A549 (cell line): ENCODE data around the gene PRKCG. TPM values are rescaled to one million over a fixed set of nuclear protein-coding genes. Genes with fewer than 3 reads are reported as not detected.

ENCODE experiments used
- ATAC-seq, 2 experiments: fragments of 200-7000 bp in 1 of 2; fragments of >200 bp in 1 of 2; cut with Nextera tagmentation in 1 of 2; cut with Tn5 transposase in 1 of 2; 3 replicates each; pipeline versions ENCODE4 v1.8.0 to v1.9.1; 2018 to 2020; ENCODE audit warnings: mild to moderate bottlenecking in 1 of 2, moderate library complexity in 1 of 2
- CTCF ChIA-PET: fragments of 300-600 bp; sonication (Branson Sonifier 250); formaldehyde crosslinking; extraction: SDS; loops from one replicate; lab custom pipeline; 2021; ENCODE audit warnings: antibody characterized with exemption, inconsistent platforms; lab: Yijun Ruan, JAX
- POLR2A ChIA-PET: fragments of 350-600 bp; formaldehyde crosslinking; extraction: SDS; loops from one replicate; lab custom pipeline; 2021; ENCODE audit warnings: antibody characterized with exemption, inconsistent platforms; lab: Yijun Ruan, JAX
- DNase-seq, 2 experiments: peaks; one replicate each; pipeline versions ENCODE4 v3.0.0 to v3.0.0-alpha.2; 2011 to 2016; ENCODE audit warnings: low read depth in 1 of 2, low spot score in 1 of 2
- FAIRE-seq: peaks from 2 replicates; lab custom pipeline; 2011; peaks lifted over from hg19 to GRCh38; lab: Jason Lieb, UNC
- H3K27ac ChIP-seq, 2 experiments: fragments of >200 bp; sonication (Bioruptor Twin); formaldehyde crosslinking; 3 replicates each; pipeline ENCODE4 v1.5.1; 2016 to 2017
- H3K4me1 ChIP-seq: fragments of >200 bp; sonication (Bioruptor Twin); formaldehyde crosslinking; 3 replicates; pipeline ENCODE4 v1.6.1; 2016
- H3K4me2 ChIP-seq: fragments of >200 bp; sonication (Bioruptor Twin); formaldehyde crosslinking; 3 replicates; pipeline ENCODE4 v1.6.1; 2016
- H3K4me3 ChIP-seq: fragments of >200 bp; sonication (Bioruptor Twin); formaldehyde crosslinking; 3 replicates; pipeline ENCODE4 v1.5.1; 2016
- H3K9me3 ChIP-seq: fragments of >200 bp; sonication (Bioruptor Twin); formaldehyde crosslinking; 3 replicates; pipeline ENCODE4 v1.6.1; 2016
- BHLHE40 ChIP-seq: IDR thresholded peaks from 2 replicates; pipeline ENCODE4 v1.6.1; 2012; ENCODE audit warnings: low read depth, low read length, inconsistent platforms
- CBX2 ChIP-seq: fragments of 200-600 bp; sonication (generic); IDR thresholded peaks from 2 replicates; pipeline ENCODE4 v1.6.1; 2016; ENCODE audit warnings: low read depth, mild to moderate bottlenecking, borderline replicate concordance
- CEBPB ChIP-seq, 2 experiments: fragments of >200 bp in 1 of 2; sonication (Bioruptor Twin) in 1 of 2; formaldehyde crosslinking in 1 of 2; IDR thresholded peaks; 2 replicates each; pipeline ENCODE4 v1.6.1; 2012 to 2016
- CHD2 ChIP-seq: fragments of 150-350 bp; IDR thresholded peaks from 2 replicates; pipeline ENCODE4 v1.6.1; 2014; ENCODE audit warnings: low read length; ENCODE audit not compliant: partially characterized antibody
- EHMT2 ChIP-seq: fragments of 200-600 bp; sonication (generic); IDR thresholded peaks from 2 replicates; pipeline ENCODE4 v1.6.1; 2016; ENCODE audit warnings: antibody characterized with exemption, low read depth, mild to moderate bottlenecking, moderate library complexity
- EP300 ChIP-seq, 2 experiments: fragments of >200 bp; sonication (Bioruptor Twin); formaldehyde crosslinking; IDR thresholded peaks; 2 replicates in 1 of 2; 3 replicates in 1 of 2; pipeline ENCODE4 v1.6.1; 2016 to 2017
- FOSB ChIP-seq: fragments of 250-450 bp; sonication (Bioruptor Pico); IDR thresholded peaks from 2 replicates; pipeline ENCODE4 v1.5.0; 2020; ENCODE audit warnings: mild to moderate bottlenecking, moderate library complexity
- FOSL2 ChIP-seq, 2 experiments: fragments of 450-650 bp in 1 of 2; fragments of >200 bp in 1 of 2; sonication (Bioruptor Twin) in 1 of 2; formaldehyde crosslinking; IDR thresholded peaks; 2 replicates each; pipeline versions ENCODE4 v1.5.0 to v1.6.1; 2016 to 2020; ENCODE audit warnings: mild to moderate bottlenecking in 1 of 2, moderate library complexity in 1 of 2
- FOXS1 ChIP-seq: fragments of 250-450 bp; sonication (Bioruptor Pico); IDR thresholded peaks from 2 replicates; pipeline ENCODE4 v1.5.0; 2020; ENCODE audit warnings: mild to moderate bottlenecking, moderate library complexity
- HEYL ChIP-seq: fragments of 250-450 bp; sonication (Bioruptor Pico); IDR thresholded peaks from 2 replicates; pipeline ENCODE4 v1.8.0; 2021; ENCODE audit warnings: mild to moderate bottlenecking, moderate library complexity
- HOXA7 ChIP-seq: fragments of 250-450 bp; sonication (Bioruptor Pico); IDR thresholded peaks from 2 replicates; pipeline ENCODE4 v1.5.0; 2020; ENCODE audit warnings: mild to moderate bottlenecking, moderate library complexity
- HOXB13 ChIP-seq: fragments of 250-450 bp; sonication (Bioruptor Pico); IDR thresholded peaks from 2 replicates; pipeline ENCODE4 v1.5.0; 2020; ENCODE audit warnings: low read depth, mild to moderate bottlenecking, moderate library complexity
- HOXB5 ChIP-seq: fragments of 250-450 bp; sonication (Bioruptor Pico); IDR thresholded peaks from 2 replicates; pipeline ENCODE4 v1.5.0; 2020; ENCODE audit warnings: mild to moderate bottlenecking, moderate library complexity
- JUN ChIP-seq, 2 experiments: fragments of >200 bp; sonication (Bioruptor Twin); formaldehyde crosslinking; IDR thresholded peaks; 2 replicates in 1 of 2; 3 replicates in 1 of 2; pipeline ENCODE4 v1.6.1; 2016 to 2017
- NR3C1 ChIP-seq: fragments of >200 bp; sonication (Bioruptor Twin); formaldehyde crosslinking; IDR thresholded peaks from 3 replicates; pipeline ENCODE4 v1.6.1; 2017
- RCOR1 ChIP-seq: fragments of 150-350 bp; IDR thresholded peaks from 2 replicates; pipeline ENCODE4 v1.6.1; 2014; ENCODE audit warnings: antibody characterized with exemption, low read length, low read depth
- TFCP2L1 ChIP-seq: fragments of 250-450 bp; sonication (Bioruptor Pico); IDR thresholded peaks from 2 replicates; pipeline ENCODE4 v1.5.0; 2021; ENCODE audit warnings: mild to moderate bottlenecking
- ZFP36 ChIP-seq: fragments of 450-650 bp; IDR thresholded peaks from 2 replicates; pipeline ENCODE4 v1.6.1; 2014; ENCODE audit warnings: borderline replicate concordance; ENCODE audit not compliant: partially characterized antibody
- ZSCAN20 ChIP-seq: fragments of 250-450 bp; sonication (Bioruptor Pico); IDR thresholded peaks from 2 replicates; pipeline ENCODE4 v1.8.0; 2022; ENCODE audit warnings: mild to moderate bottlenecking, moderate library complexity
- whole genome bisulfite sequencing: methylation state at CpG from one replicate; pipeline ENCODE4 v1.1.6; 2017; ENCODE audit errors: missing lambda C conversion rate; 5-methylcytosine and 5-hydroxymethylcytosine counted together
- polyA plus RNA-seq, 4 experiments: library from polyadenylated mRNA; depleted of rRNA in 3 of 4; stranded (reverse); fragments of >200 nt; fragmentation: RNase III in 1 of 4; extraction: RNeasy Plus Mini Kit Qiagen cat#74134 plus additional on column Dnase treatment in 1 of 4; gene quantifications; 2 replicates in 3 of 4; 3 replicates in 1 of 4; pipeline ENCODE4 v1.2.3, GENCODE V29; 2011 to 2017
- TF ChIP-seq, protein P1 (sequence below): fragments of 200-600 bp; sonication (generic); IDR thresholded peaks from 2 replicates; pipeline ENCODE4 v1.6.1; 2016; ENCODE audit warnings: antibody characterized with exemption, mild to moderate bottlenecking, moderate library complexity
- TF ChIP-seq, protein P2 (sequence below): fragments of 250-450 bp; sonication (Bioruptor Pico); IDR thresholded peaks from 2 replicates; pipeline ENCODE4 v1.5.0; 2020; ENCODE audit warnings: low read depth, mild to moderate bottlenecking, moderate library complexity
- TF ChIP-seq, protein P3 (sequence below): fragments of 150-350 bp; IDR thresholded peaks from 2 replicates; pipeline ENCODE4 v1.6.1; 2014; ENCODE audit warnings: low read depth, mild to moderate bottlenecking, low read length
- TF ChIP-seq, protein P4 (sequence below): IDR thresholded peaks from 2 replicates; pipeline ENCODE4 v1.6.1; 2012

Gene PRKCG
- polyA plus RNA-seq, 2 of the 4 experiments (the other 2 are of a cell fraction): 0.61 to 0.81 TPM

DNA sequence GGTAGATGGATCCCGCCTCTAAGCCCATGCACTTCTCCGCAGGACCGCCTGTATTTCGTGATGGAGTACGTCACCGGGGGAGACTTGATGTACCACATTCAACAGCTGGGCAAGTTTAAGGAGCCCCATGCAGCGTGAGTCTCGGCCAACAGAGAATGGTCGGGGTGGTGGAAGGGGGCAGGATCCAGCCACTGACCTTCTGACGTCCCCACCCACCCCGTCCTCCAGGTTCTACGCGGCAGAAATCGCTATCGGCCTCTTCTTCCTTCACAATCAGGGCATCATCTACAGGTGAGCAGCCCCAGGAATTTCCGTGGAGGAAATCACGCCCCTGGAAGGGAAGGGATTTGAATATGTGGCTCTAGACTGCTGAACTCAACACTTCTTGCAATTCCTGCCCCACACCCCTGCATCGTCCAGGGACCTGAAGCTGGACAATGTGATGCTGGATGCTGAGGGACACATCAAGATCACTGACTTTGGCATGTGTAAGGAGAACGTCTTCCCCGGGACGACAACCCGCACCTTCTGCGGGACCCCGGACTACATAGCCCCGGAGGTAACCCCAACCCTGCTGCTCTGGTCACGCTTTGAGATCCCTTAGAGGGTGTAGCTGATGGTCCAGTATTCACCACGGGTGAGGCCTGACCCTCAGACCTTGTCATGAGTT, 18.3 kb downstream of the PRKCG start:
- CTCF ChIA-PET: interaction anchor here (0.6 to 7.2 kb wide), 8 partner anchors 7 to 244 kb away, joined by 3 to 62 read pairs (median 3); partner anchors contain the start of gene CACNG7

DNA sequence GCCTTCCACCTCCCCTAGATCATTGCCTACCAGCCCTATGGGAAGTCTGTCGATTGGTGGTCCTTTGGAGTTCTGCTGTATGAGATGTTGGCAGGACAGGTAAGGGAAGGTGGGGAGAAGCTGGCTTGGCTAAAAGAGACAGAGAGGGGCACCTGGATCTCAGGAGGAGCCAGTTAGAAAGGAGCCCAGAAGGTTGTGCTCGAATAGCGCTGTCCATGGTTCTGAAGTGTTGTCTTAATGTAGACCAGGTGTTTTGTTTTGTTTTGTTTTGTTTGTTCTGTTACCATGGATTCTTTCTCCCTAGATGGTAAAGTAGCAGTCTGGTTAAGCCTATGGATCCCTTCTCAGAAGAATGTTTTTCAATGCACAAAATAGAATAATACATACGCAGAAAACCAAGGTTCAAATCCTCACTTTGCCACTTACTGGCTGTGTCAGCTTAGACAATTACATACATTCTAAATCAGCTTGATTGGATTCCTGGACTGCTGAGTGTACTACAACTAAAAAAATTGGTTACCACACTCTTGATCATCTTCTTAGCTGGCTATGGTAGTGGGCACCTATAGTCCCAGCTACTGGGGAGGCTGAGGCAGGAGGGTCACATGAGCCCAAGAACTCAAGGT, 21.2 kb downstream of the PRKCG start:
- Histone ChIP-seq H3K9me3 (no peaks in the 10 kb centered on the region), H3K4me3 (no peak overlapping the region), H3K4me2 (no peak overlapping the region), H3K4me1 (peaks cover 35% of the 10 kb centered on the region), H3K27ac (no peak overlapping the region)
- WGBS: 50% methylated on average over 4 of the region's 4 CpGs
- DNase-seq (peak in 1 of 2 experiments; percentile 64), ATAC-seq (no peak), FAIRE-seq (peak; percentile 76)
- ChIA-PET CTCF (interaction anchor here (0.7 to 7.2 kb wide), 10 partner anchors 8 to 128 kb away, joined by 3 to 62 read pairs (median 4); no protein-coding TSS in a partner anchor), POLR2A (no interaction called here)
- no peak for TF ChIP-seq ZFP36
- 0 out of 2 replicates have a peak, but pooled peaks have one; percentile 43 for TF ChIP-seq HOXB13 (CRISPR knock-in tag)
- TF ChIP-seq, protein P1, sequence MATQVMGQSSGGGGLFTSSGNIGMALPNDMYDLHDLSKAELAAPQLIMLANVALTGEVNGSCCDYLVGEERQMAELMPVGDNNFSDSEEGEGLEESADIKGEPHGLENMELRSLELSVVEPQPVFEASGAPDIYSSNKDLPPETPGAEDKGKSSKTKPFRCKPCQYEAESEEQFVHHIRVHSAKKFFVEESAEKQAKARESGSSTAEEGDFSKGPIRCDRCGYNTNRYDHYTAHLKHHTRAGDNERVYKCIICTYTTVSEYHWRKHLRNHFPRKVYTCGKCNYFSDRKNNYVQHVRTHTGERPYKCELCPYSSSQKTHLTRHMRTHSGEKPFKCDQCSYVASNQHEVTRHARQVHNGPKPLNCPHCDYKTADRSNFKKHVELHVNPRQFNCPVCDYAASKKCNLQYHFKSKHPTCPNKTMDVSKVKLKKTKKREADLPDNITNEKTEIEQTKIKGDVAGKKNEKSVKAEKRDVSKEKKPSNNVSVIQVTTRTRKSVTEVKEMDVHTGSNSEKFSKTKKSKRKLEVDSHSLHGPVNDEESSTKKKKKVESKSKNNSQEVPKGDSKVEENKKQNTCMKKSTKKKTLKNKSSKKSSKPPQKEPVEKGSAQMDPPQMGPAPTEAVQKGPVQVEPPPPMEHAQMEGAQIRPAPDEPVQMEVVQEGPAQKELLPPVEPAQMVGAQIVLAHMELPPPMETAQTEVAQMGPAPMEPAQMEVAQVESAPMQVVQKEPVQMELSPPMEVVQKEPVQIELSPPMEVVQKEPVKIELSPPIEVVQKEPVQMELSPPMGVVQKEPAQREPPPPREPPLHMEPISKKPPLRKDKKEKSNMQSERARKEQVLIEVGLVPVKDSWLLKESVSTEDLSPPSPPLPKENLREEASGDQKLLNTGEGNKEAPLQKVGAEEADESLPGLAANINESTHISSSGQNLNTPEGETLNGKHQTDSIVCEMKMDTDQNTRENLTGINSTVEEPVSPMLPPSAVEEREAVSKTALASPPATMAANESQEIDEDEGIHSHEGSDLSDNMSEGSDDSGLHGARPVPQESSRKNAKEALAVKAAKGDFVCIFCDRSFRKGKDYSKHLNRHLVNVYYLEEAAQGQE: peak; percentile 97
- peak; percentile 91 for TF ChIP-seq EHMT2
- no peak for TF ChIP-seq HOXA7 (CRISPR knock-in tag)

More for the DNA sequence above, 18.3 kb downstream of the PRKCG start:
- Histone ChIP-seq H3K9me3 (no peaks in the 10 kb centered on the region), H3K27ac (no peak overlapping the region), H3K4me1 (peaks cover 18% of the 10 kb centered on the region; the same call in 2 of the 3 replicates), H3K4me3 (no peak overlapping the region), H3K4me2 (no peak overlapping the region)
- TF ChIP-seq, protein P2, sequence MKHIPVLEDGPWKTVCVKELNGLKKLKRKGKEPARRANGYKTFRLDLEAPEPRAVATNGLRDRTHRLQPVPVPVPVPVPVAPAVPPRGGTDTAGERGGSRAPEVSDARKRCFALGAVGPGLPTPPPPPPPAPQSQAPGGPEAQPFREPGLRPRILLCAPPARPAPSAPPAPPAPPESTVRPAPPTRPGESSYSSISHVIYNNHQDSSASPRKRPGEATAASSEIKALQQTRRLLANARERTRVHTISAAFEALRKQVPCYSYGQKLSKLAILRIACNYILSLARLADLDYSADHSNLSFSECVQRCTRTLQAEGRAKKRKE (CRISPR knock-in tag): no peak
- TF ChIP-seq TFCP2L1 (CRISPR knock-in tag) (no peak), CBX2 (no peak), EP300 (IDR thresholded peaks at IDR 0.05) (no peak), HEYL (CRISPR knock-in tag) (no peak), FOSL2 (IDR thresholded peaks at IDR 0.05) (no peak), FOSL2 (CRISPR knock-in tag; IDR thresholded peaks at IDR 0.05) (no peak), FOXS1 (no peak), HOXB5 (no peak), CHD2 (no peak), CEBPB (IDR thresholded peaks at IDR 0.05) (no peak), ZSCAN20 (no peak), RCOR1 (no peak), JUN (IDR thresholded peaks at IDR 0.05) (no peak), NR3C1 (no peak), FOSB (CRISPR knock-in tag) (no peak), BHLHE40 (no peak)
- TF ChIP-seq, protein P3, sequence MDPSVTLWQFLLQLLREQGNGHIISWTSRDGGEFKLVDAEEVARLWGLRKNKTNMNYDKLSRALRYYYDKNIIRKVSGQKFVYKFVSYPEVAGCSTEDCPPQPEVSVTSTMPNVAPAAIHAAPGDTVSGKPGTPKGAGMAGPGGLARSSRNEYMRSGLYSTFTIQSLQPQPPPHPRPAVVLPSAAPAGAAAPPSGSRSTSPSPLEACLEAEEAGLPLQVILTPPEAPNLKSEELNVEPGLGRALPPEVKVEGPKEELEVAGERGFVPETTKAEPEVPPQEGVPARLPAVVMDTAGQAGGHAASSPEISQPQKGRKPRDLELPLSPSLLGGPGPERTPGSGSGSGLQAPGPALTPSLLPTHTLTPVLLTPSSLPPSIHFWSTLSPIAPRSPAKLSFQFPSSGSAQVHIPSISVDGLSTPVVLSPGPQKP: no peak
- TF ChIP-seq, protein P4, sequence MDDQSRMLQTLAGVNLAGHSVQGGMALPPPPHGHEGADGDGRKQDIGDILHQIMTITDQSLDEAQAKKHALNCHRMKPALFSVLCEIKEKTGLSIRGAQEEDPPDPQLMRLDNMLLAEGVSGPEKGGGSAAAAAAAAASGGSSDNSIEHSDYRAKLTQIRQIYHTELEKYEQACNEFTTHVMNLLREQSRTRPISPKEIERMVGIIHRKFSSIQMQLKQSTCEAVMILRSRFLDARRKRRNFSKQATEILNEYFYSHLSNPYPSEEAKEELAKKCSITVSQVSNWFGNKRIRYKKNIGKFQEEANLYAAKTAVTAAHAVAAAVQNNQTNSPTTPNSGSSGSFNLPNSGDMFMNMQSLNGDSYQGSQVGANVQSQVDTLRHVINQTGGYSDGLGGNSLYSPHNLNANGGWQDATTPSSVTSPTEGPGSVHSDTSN: no peak
- FAIRE-seq (no peak), ATAC-seq (no peak), DNase-seq (no peak)
- POLR2A ChIA-PET: no interaction called here
- 88% methylated on average over 27 of the region's 27 CpGs for WGBS
